T-helper 17 cell (primary cell): ENCODE measurements around the gene FGFBP1. TPM values are rescaled to one million over a fixed set of nuclear protein-coding genes. Genes with fewer than 3 reads are reported as not detected.

ENCODE experiments used
- ATAC-seq: fragments of 150-1000 bp; cut with Tn5 transposase; 2 replicates; pipeline ENCODE4 v1.10.0; 2021; ENCODE audit warnings: mild to moderate bottlenecking, moderate library complexity
- DNase-seq, 3 donors: peaks; one replicate each; pipeline versions ENCODE4 v3.0.0 to v3.0.0-alpha.2; 2020 to 2021
- H3K9me3 ChIP-seq: one replicate; pipeline ENCODE4 v1.7.0; 2013; ENCODE audit warnings: low read length, mild to moderate bottlenecking; ENCODE audit not compliant: control insufficient read depth, poor library complexity, severe bottlenecking
- H3K27ac Mint-ChIP-seq: one replicate; pipeline ENCODE4 v1.8.0; 2022; ENCODE audit warnings: mild to moderate bottlenecking, moderate library complexity, mixed read lengths
- H3K27me3 Mint-ChIP-seq: one replicate; pipeline ENCODE4 v1.8.0; 2022; ENCODE audit warnings: mixed read lengths
- H3K36me3 Mint-ChIP-seq: one replicate; pipeline ENCODE4 v1.8.0; 2022; ENCODE audit warnings: low read depth, mixed read lengths
- H3K4me1 Mint-ChIP-seq: one replicate; pipeline ENCODE4 v1.8.0; 2022; ENCODE audit warnings: mild to moderate bottlenecking, mixed read lengths
- H3K4me3 Mint-ChIP-seq: one replicate; pipeline ENCODE4 v1.8.0; 2022; ENCODE audit warnings: mild to moderate bottlenecking, moderate library complexity, mixed read lengths
- total RNA-seq, 4 donors: library from RNA in 2 of 4; stranded (reverse) in 2 of 4; gene quantifications; one replicate each; pipeline ENCODE4 v1.2.3 and lab custom pipeline; 2022 to 2026

The FGFBP1 gene
- total RNA-seq (not detected), total RNA-seq (lab: John Stamatoyannopoulos, UW) (0 reads per million in 2 donors)

GRCh38 chr4:15938640-15939039, at the start of gene FGFBP1:
FGFBP1 (minus strand) TSS chr4:15938740; CDS start chr4:15936632, 2,108 bp downstream.
- no peaks in the 10 kb centered on the region for H3K9me3 ChIP-seq
- Mint-ChIP-seq H3K27me3 (peaks cover 78% of the 10 kb centered on the region), H3K4me1 (no peaks in the 10 kb centered on the region), H3K27ac (no peak within 1 kb of the TSS), H3K36me3 (peaks cover 7% of the 10 kb centered on the region), H3K4me3 (no peak within 1 kb of the TSS)
- DNase-seq (no peak), ATAC-seq (no peak)

- Mint-ChIP-seq H3K27me3 (peaks cover 68% of the 10 kb centered on the region), H3K27ac (no peak overlapping the region), H3K4me1 (peaks cover 5% of the 10 kb centered on the region), H3K4me3 (no peak overlapping the region), H3K36me3 (no peaks in the 10 kb centered on the region)
- no peak for ATAC-seq
- no peak for DNase-seq
- no peaks in the 10 kb centered on the region for H3K9me3 ChIP-seq
These were observed 49.7 kb upstream of the FGFBP1 start for GRCh38 chr4:15988222-15988621.

DNA sequence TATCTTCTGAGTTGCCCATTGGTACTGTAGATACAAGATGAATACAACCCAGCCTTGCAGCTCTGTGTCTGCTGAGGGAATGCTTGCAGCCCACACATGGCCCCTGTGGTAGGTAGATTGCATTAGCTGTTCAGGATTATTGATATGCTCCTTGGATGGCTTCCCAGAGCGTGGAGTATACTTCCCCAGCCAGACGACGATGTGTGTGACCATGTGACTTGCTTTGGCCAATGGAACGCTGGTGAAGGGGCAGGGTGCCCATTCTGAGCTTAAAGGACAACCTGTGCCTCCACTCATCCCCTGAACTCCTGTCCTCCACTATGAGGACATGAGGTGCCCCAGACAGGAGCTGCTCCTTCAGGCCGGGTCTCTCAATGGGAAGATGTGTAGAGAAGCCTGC, 48.4 kb upstream of the FGFBP1 start:
- Mint-ChIP-seq H3K4me3 (no peak overlapping the region), H3K27me3 (peaks cover 74% of the 10 kb centered on the region), H3K36me3 (no peaks in the 10 kb centered on the region), H3K4me1 (peaks cover 5% of the 10 kb centered on the region), H3K27ac (no peak overlapping the region)
- ATAC-seq (no peak), DNase-seq (no peak)
- no peaks in the 10 kb centered on the region for H3K9me3 ChIP-seq

DNA sequence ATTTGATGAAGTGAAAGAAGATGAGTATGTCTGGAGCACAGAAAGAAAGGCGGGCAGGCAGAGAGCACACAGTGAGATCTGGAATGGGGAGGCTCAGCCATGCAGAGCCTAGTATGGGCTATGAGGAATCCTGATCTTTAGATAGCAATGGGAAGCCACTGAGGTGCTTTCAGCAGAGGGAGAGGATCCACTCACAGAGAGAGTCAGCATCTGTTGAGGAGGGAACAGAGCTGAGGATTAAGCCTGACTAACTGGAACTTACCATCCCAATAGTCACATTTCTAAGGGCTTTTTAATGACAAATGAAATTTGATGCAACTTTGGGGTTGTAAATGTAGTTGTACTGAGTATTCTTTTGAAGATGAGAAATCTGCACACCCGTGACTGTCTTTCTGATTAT, 45.1 kb upstream of the FGFBP1 start:
- Mint-ChIP-seq H3K27ac (no peak overlapping the region), H3K27me3 (peaks cover 59% of the 10 kb centered on the region), H3K4me1 (peaks cover 5% of the 10 kb centered on the region), H3K36me3 (no peaks in the 10 kb centered on the region), H3K4me3 (no peak overlapping the region)
- no peaks in the 10 kb centered on the region for H3K9me3 ChIP-seq
- no peak for DNase-seq
- no peak for ATAC-seq

DNA sequence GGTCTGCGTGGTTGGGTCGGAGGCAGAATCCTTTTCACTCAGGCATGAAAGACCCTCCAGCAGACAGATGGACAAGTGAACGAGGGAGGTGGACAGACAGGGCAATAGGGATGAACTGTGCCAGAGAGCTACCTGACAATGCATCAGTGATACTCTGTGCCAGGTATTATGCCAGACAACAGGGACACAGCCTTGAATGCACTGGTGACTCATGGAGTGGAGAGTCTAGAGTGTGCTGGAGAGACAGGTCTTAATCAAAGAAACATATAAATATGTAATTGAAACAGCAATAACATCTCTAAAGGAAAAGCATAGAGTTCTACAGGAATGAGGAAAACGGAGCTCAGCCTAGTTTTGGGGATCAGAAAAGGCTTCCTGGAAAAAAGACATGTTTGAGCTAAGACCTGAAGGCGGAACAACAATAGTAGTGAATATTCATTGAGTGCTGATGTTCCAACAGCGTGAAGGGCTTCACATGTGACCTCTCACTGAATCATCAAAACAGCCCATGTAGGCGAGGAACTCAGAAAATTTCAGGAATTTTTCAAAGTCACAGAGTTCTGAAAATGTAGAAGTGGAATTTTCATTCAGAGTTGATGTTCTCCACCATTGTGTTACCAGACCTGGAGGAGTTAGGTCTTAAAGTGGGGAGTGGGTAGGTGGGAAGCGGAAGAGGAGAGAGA, 44.4 kb upstream of the FGFBP1 start:
- H3K9me3 ChIP-seq, result no peaks in the 10 kb centered on the region
- ATAC-seq (no peak), DNase-seq (no peak)
- peaks cover 5% of the 10 kb centered on the region for H3K4me1 Mint-ChIP-seq
- H3K27ac Mint-ChIP-seq, result no peak overlapping the region
- no peaks in the 10 kb centered on the region for H3K36me3 Mint-ChIP-seq
- no peak overlapping the region for H3K4me3 Mint-ChIP-seq
- peaks cover 62% of the 10 kb centered on the region for H3K27me3 Mint-ChIP-seq

GRCh38 chr4:15976456-15977447, 38.2 kb upstream of the FGFBP1 start:
- ATAC-seq (no peak), DNase-seq (no peak)
- H3K27me3 Mint-ChIP-seq, result peaks cover 62% of the 10 kb centered on the region
- H3K36me3 Mint-ChIP-seq, result no peaks in the 10 kb centered on the region
- no peaks in the 10 kb centered on the region for H3K9me3 ChIP-seq
- no peaks in the 10 kb centered on the region for H3K4me1 Mint-ChIP-seq
- H3K27ac Mint-ChIP-seq, result no peak overlapping the region
- no peak overlapping the region for H3K4me3 Mint-ChIP-seq

GRCh38 chr4:15971068-15971801, 32.7 kb upstream of the FGFBP1 start:
- no peak for ATAC-seq
- no peaks in the 10 kb centered on the region for H3K4me1 Mint-ChIP-seq

GRCh38 chr4:15968551-15969300, 30.2 kb upstream of the FGFBP1 start:
- Mint-ChIP-seq H3K27ac (no peak overlapping the region), H3K4me1 (no peaks in the 10 kb centered on the region), H3K27me3 (peaks cover 41% of the 10 kb centered on the region), H3K4me3 (no peak overlapping the region), H3K36me3 (peaks cover 2% of the 10 kb centered on the region)
- peaks cover 3% of the 10 kb centered on the region for H3K9me3 ChIP-seq
- ATAC-seq (no peak), DNase-seq (no peak)

More at GRCh38 chr4:15971068-15971801, 32.7 kb upstream of the FGFBP1 start:
- no peak overlapping the region for H3K27ac Mint-ChIP-seq
- H3K9me3 ChIP-seq, result peaks cover 3% of the 10 kb centered on the region
- no peak overlapping the region for H3K4me3 Mint-ChIP-seq
- peaks cover 2% of the 10 kb centered on the region for H3K36me3 Mint-ChIP-seq
- peaks cover 57% of the 10 kb centered on the region for H3K27me3 Mint-ChIP-seq
- no peak for DNase-seq

GRCh38 chr4:15965325-15965724, 26.8 kb upstream of the FGFBP1 start:
- no peak for DNase-seq
- peaks cover 3% of the 10 kb centered on the region for H3K9me3 ChIP-seq
- Mint-ChIP-seq H3K27me3 (peaks cover 30% of the 10 kb centered on the region), H3K27ac (no peak overlapping the region), H3K4me1 (no peaks in the 10 kb centered on the region), H3K36me3 (peaks cover 2% of the 10 kb centered on the region), H3K4me3 (no peak overlapping the region)
- ATAC-seq, result no peak

- H3K27me3 Mint-ChIP-seq, result peaks cover 39% of the 10 kb centered on the region
- no peaks in the 10 kb centered on the region for H3K4me1 Mint-ChIP-seq
- no peak overlapping the region for H3K27ac Mint-ChIP-seq
- no peak for DNase-seq
- ATAC-seq, result no peak
- peaks cover 2% of the 10 kb centered on the region for H3K36me3 Mint-ChIP-seq
- H3K9me3 ChIP-seq, result peaks cover 3% of the 10 kb centered on the region
- no peak overlapping the region for H3K4me3 Mint-ChIP-seq
These were observed 25.6 kb upstream of the FGFBP1 start for GRCh38 chr4:15964159-15964558.

- peak; percentile 60 for ATAC-seq
- no peak for DNase-seq
- Mint-ChIP-seq H3K27me3 (peaks cover 39% of the 10 kb centered on the region), H3K36me3 (peaks cover 2% of the 10 kb centered on the region), H3K4me3 (no peak overlapping the region), H3K4me1 (no peaks in the 10 kb centered on the region), H3K27ac (no peak overlapping the region)
- H3K9me3 ChIP-seq, result peaks cover 3% of the 10 kb centered on the region
These were observed 25.0 kb upstream of the FGFBP1 start for GRCh38 chr4:15963576-15963975.

DNA sequence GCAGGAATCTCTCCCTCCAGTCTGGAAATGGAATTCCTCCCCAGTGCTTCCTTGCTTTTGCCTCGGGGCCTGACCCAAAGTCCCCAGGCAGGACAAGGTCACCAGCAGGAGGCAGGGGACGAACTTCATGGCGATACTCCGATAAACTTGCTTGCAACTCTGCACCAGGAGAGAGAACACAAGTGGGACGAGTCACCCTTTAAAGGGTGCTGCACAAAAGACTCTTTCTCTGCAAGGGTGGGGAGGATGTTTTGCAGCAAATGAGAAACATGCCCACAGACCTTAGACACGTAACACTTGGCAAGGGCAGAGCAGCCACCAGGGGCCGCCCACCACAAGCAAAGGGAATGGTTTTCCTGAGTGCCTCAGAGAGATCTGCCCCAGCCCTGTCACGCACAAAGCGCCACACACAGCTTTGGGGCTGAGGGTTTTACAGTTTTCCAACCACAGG, 24.5 kb upstream of the FGFBP1 start, which contains the start of gene FGFBP2:
Gene FGFBP2, minus strand, starts transcription at position 175 of the 451 bp plus-strand sequence. Its CDS starts 46 bp downstream, at position 129.
- DNase-seq, result no peak
- H3K36me3 Mint-ChIP-seq, result peaks cover 2% of the 10 kb centered on the region
- H3K9me3 ChIP-seq, result peaks cover 3% of the 10 kb centered on the region
- no peaks in the 10 kb centered on the region for H3K4me1 Mint-ChIP-seq
- no peak within 1 kb of the TSS for H3K27ac Mint-ChIP-seq
- peak; percentile 50 for ATAC-seq
- H3K27me3 Mint-ChIP-seq, result peaks cover 38% of the 10 kb centered on the region
- no peak within 1 kb of the TSS for H3K4me3 Mint-ChIP-seq
